IMR-90 (cell line): ENCODE measurements around the gene RPS6KA5. TPM values are rescaled to one million over a fixed set of nuclear protein-coding genes. Genes with fewer than 3 reads are reported as not detected.

Experiments used
- ATAC-seq: fragments of 200-7000 bp; cut with Tn5 transposase; 2 replicates; pipeline ENCODE4 v1.9.1; 2020; ENCODE audit warnings: low read depth, mild to moderate bottlenecking, moderate library complexity
- BruUV-seq: library from RNA; stranded (reverse); fragments of 400-500 nt; replicated peaks from 2 replicates; lab custom pipeline; 2021; lab: Mats Ljungman, UMichigan
- CTCF ChIA-PET: fragments of 300-600 bp; formaldehyde crosslinking; extraction: SDS; loops from one replicate; lab custom pipeline; 2021; ENCODE audit warnings: antibody characterized with exemption; lab: Yijun Ruan, JAX
- POLR2A ChIA-PET: fragments of 300-600 bp; sonication (Branson Sonifier 250); formaldehyde crosslinking; loops from one replicate; lab custom pipeline; 2022; ENCODE audit warnings: antibody characterized with exemption; ENCODE audit not compliant: unreplicated experiment; lab: Charles Lee
- DNase-seq: peaks from one replicate; pipeline ENCODE4 v3.0.0; 2013
- H2AFZ ChIP-seq: replicated peaks from 2 replicates; pipeline ENCODE3; 2013; ENCODE audit warnings: low read length, mild to moderate bottlenecking; ENCODE audit not compliant: poor library complexity
- H2AK5ac ChIP-seq: 2 replicates; pipeline ENCODE4 v1.6.1; 2013; ENCODE audit warnings: low read depth, low read length, inconsistent platforms
- H2AK9ac ChIP-seq: replicated peaks from 2 replicates; pipeline ENCODE3; 2013; ENCODE audit warnings: mild to moderate bottlenecking, low read depth, low read length, moderate library complexity; ENCODE audit not compliant: poor library complexity
- H2BK120ac ChIP-seq: 2 replicates; pipeline ENCODE4 v1.6.1; 2013; ENCODE audit warnings: low read depth, low read length, inconsistent platforms
- H2BK15ac ChIP-seq: 3 replicates; pipeline ENCODE4 v1.6.1; 2013; ENCODE audit warnings: low read depth, low read length, inconsistent platforms
- H2BK20ac ChIP-seq: 2 replicates; pipeline ENCODE4 v1.6.1; 2013; ENCODE audit warnings: low read depth, mild to moderate bottlenecking, inconsistent platforms, low read length, moderate library complexity
- H2BK5ac ChIP-seq: 2 replicates; pipeline ENCODE4 v1.6.1; 2013; ENCODE audit warnings: mild to moderate bottlenecking, low read depth, low read length, inconsistent platforms; ENCODE audit not compliant: poor library complexity, severe bottlenecking
- H3K14ac ChIP-seq: replicated peaks from 2 replicates; pipeline ENCODE4 v1.6.1; 2013; ENCODE audit warnings: low read depth, low read length, inconsistent platforms
- H3K18ac ChIP-seq: 2 replicates; pipeline ENCODE4 v1.6.1; 2013; ENCODE audit warnings: low read depth, low read length, control low read depth
- H3K23ac ChIP-seq: 2 replicates; pipeline ENCODE4 v1.6.1; 2013; ENCODE audit warnings: low read depth, low read length, inconsistent platforms
- H3K27ac ChIP-seq: 2 replicates; pipeline ENCODE4 v1.5.1; 2013; ENCODE audit warnings: mild to moderate bottlenecking, control low read depth, low read length; ENCODE audit not compliant: insufficient read depth
- H3K27me3 ChIP-seq: 2 replicates; pipeline ENCODE4 v1.6.1; 2013; ENCODE audit warnings: low read length; ENCODE audit not compliant: control insufficient read depth, insufficient read depth
- H3K36me3 ChIP-seq: 2 replicates; pipeline ENCODE4 v1.6.1; 2013; ENCODE audit warnings: low read length, mixed read lengths; ENCODE audit not compliant: control insufficient read depth, insufficient read depth
- H3K4ac ChIP-seq: 2 replicates; pipeline ENCODE4 v1.6.1; 2013; ENCODE audit warnings: low read depth, low read length, inconsistent platforms
- H3K4me1 ChIP-seq: 2 replicates; pipeline ENCODE4 v1.6.1; 2013; ENCODE audit warnings: low read length, mixed read lengths; ENCODE audit not compliant: control insufficient read depth, insufficient read depth
- H3K4me2 ChIP-seq: 2 replicates; pipeline ENCODE4 v1.6.1; 2013; ENCODE audit warnings: low read depth, mild to moderate bottlenecking, control low read depth, low read length, moderate library complexity
- H3K4me3 ChIP-seq: 2 replicates; pipeline ENCODE4 v1.5.1; 2013; ENCODE audit warnings: low read depth, mild to moderate bottlenecking, control low read depth, low read length, moderate library complexity; ENCODE audit not compliant: insufficient read depth
- H3K56ac ChIP-seq: 2 replicates; pipeline ENCODE4 v1.6.1; 2013; ENCODE audit warnings: low read length, inconsistent platforms; ENCODE audit not compliant: insufficient read depth; ENCODE audit errors: extremely low read depth
- H3K79me1 ChIP-seq, 2 experiments: 2 replicates each; pipeline ENCODE4 v1.6.1; 2013; ENCODE audit warnings: low read length in 2 of 2, inconsistent platforms in 1 of 2, low read depth in 1 of 2
- H3K9ac ChIP-seq: 2 replicates; pipeline ENCODE4 v1.6.1; 2013; ENCODE audit warnings: low read depth, low read length, control low read depth
- H3K9me1 ChIP-seq: 2 replicates; pipeline ENCODE4 v1.6.1; 2013; ENCODE audit warnings: low read length, inconsistent platforms; ENCODE audit not compliant: insufficient read depth
- H3K9me3 ChIP-seq: 2 replicates; pipeline ENCODE4 v1.6.1; 2013; ENCODE audit warnings: low read length; ENCODE audit not compliant: control insufficient read depth, insufficient read depth
- H4K20me1 ChIP-seq: 2 replicates; pipeline ENCODE4 v1.6.1; 2013; ENCODE audit warnings: low read length, inconsistent platforms; ENCODE audit not compliant: insufficient read depth
- H4K5ac ChIP-seq: 2 replicates; pipeline ENCODE4 v1.6.1; 2013; ENCODE audit warnings: mild to moderate bottlenecking, low read depth, low read length, control low read depth
- H4K8ac ChIP-seq, 2 experiments: 2 replicates each; pipeline ENCODE4 v1.6.1; 2013; ENCODE audit warnings: low read depth in 2 of 2, low read length in 2 of 2, control low read depth in 1 of 2, inconsistent platforms in 1 of 2
- H4K91ac ChIP-seq: 2 replicates; pipeline ENCODE4 v1.6.1; 2013; ENCODE audit warnings: low read depth, low read length, inconsistent platforms; ENCODE audit not compliant: insufficient read depth
- BHLHE40 ChIP-seq: fragments of 150-350 bp; IDR thresholded peaks from 2 replicates; pipeline ENCODE4 v1.6.1; 2016; ENCODE audit warnings: mild to moderate bottlenecking, low read depth, low read length
- CEBPB ChIP-seq: IDR thresholded peaks from 2 replicates; pipeline ENCODE4 v1.6.1; 2012; ENCODE audit warnings: low read depth, low read length, improper control_type of control experiment
- CTCF ChIP-seq: conservative IDR thresholded peaks from 2 replicates; pipeline ENCODE4 v1.5.1; 2012; ENCODE audit warnings: mild to moderate bottlenecking, low read depth, low read length, improper control_type of control experiment
- ELK1 ChIP-seq: fragments of 150-350 bp; IDR thresholded peaks from 2 replicates; pipeline ENCODE4 v1.6.1; 2016; ENCODE audit warnings: low read depth, mild to moderate bottlenecking, low read length, moderate library complexity, borderline replicate concordance
- MAFK ChIP-seq: IDR thresholded peaks from 2 replicates; pipeline ENCODE4 v1.6.1; 2012; ENCODE audit warnings: low read depth, low read length, improper control_type of control experiment
- MAZ ChIP-seq: IDR thresholded peaks from 2 replicates; pipeline ENCODE4 v1.6.1; 2012; ENCODE audit warnings: low read depth, mild to moderate bottlenecking, low read length, improper control_type of control experiment, moderate library complexity, borderline replicate concordance
- MXI1 ChIP-seq: IDR thresholded peaks from 2 replicates; pipeline ENCODE4 v1.6.1; 2012; ENCODE audit warnings: low read depth, mild to moderate bottlenecking, low read length, moderate library complexity, borderline replicate concordance
- NFE2L2 ChIP-seq: fragments of 150-350 bp; IDR thresholded peaks from 2 replicates; pipeline ENCODE4 v1.6.1; 2016; ENCODE audit warnings: low read depth, mild to moderate bottlenecking, low read length
- RAD21 ChIP-seq: IDR thresholded peaks from 2 replicates; pipeline ENCODE4 v1.6.1; 2012; ENCODE audit warnings: low read length, improper control_type of control experiment
- RCOR1 ChIP-seq: IDR thresholded peaks from 2 replicates; pipeline ENCODE4 v1.6.1; 2012; ENCODE audit warnings: mild to moderate bottlenecking, low read length, improper control_type of control experiment; ENCODE audit not compliant: insufficient replicate concordance
- SMC3 ChIP-seq: fragments of 150-350 bp; IDR thresholded peaks from 2 replicates; pipeline ENCODE4 v1.6.1; 2016; ENCODE audit warnings: low read depth, mild to moderate bottlenecking, antibody characterized with exemption, low read length, moderate library complexity
- USF2 ChIP-seq: fragments of 150-350 bp; IDR thresholded peaks from 2 replicates; pipeline ENCODE4 v1.6.1; 2017; ENCODE audit warnings: mild to moderate bottlenecking, antibody characterized with exemption, low read length, low read depth
- WGBS, 2 experiments: methylation state at CpG; one replicate each; pipeline versions ENCODE4 v1.1.5 to v1.1.7; 2013; ENCODE audit warnings: missing lambda C conversion rate in 2 of 2; ENCODE audit not compliant: insufficient read length in 1 of 2; ENCODE audit errors: extremely low coverage in 2 of 2; 5-methylcytosine and 5-hydroxymethylcytosine counted together
- dilution Hi-C: fragments of 300-500 bp; cut with HindIII; formaldehyde crosslinking; loops from one replicate; pipeline ENCODE4 v1.14.3; 2018; ENCODE audit warnings: low sequenced_read_pairs; ENCODE audit not compliant: unreplicated experiment
- in situ Hi-C: fragments of 300-500 bp; cut with MboI; formaldehyde crosslinking; loops from 3 replicates; pipeline ENCODE4 v1.14.3; 2019; ENCODE audit warnings: low sequenced_read_pairs, inconsistent platforms, mixed read lengths
- intact Hi-C: fragments of 100-400 bp; cut with micrococcal nuclease; formaldehyde crosslinking; loops from 2 replicates; pipeline ENCODE4 v1.10.0; 2022
- polyA plus RNA-seq, 3 experiments: library from polyadenylated mRNA; depleted of rRNA; stranded (reverse); fragments of >200 nt; gene quantifications; 2 replicates each; pipeline ENCODE4 v1.2.3, GENCODE V29; 2012; ENCODE audit warnings: low replicate concordance in 1 of 3
- total RNA-seq: library from RNA; depleted of rRNA; stranded (reverse); fragments of >200 nt; gene quantifications from 2 replicates; pipeline ENCODE4 v1.2.3, GENCODE V29; 2012

The RPS6KA5 gene
- total and polyA plus RNA-seq, 2 of the 4 experiments (the other 2 are of a cell fraction): 0.36 TPM

- Histone ChIP-seq H3K14ac (no peak overlapping the region), H2BK15ac (no peak overlapping the region), H3K4me1 (no peaks in the 10 kb centered on the region), H3K79me1 (no peaks in the 10 kb centered on the region), H3K9me1 (no peaks in the 10 kb centered on the region), H3K36me3 (no peaks in the 10 kb centered on the region), H3K9me3 (no peaks in the 10 kb centered on the region), H4K91ac (no peak overlapping the region), H2AK5ac (no peak overlapping the region), H3K27ac (no peak overlapping the region), H4K20me1 (no peaks in the 10 kb centered on the region), H2BK5ac (no peak overlapping the region), H3K4ac (no peak overlapping the region), H3K27me3 (no peaks in the 10 kb centered on the region), H3K4me3 (no peak overlapping the region), H3K56ac (no peak overlapping the region), H3K23ac (no peak overlapping the region), H3K9ac (no peak overlapping the region), H3K18ac (no peak overlapping the region), H3K4me2 (no peak overlapping the region), H2AK9ac (no peak overlapping the region), H2BK20ac (no peak overlapping the region), H2BK120ac (no peak overlapping the region), H4K8ac (no peak overlapping the region), H4K5ac (no peak overlapping the region), H2AFZ (no peak overlapping the region)
- TF ChIP-seq CTCF: no peak
- no peak for TF ChIP-seq RCOR1
- TF ChIP-seq USF2: no peak
- TF ChIP-seq MXI1: no peak
- TF ChIP-seq CEBPB: no peak
- TF ChIP-seq MAFK: no peak
- no peak for TF ChIP-seq MAZ
- no peak for TF ChIP-seq SMC3
- TF ChIP-seq RAD21: no peak
- TF ChIP-seq BHLHE40: no peak
- no peak for TF ChIP-seq ELK1
- no peak for TF ChIP-seq NFE2L2
- in situ Hi-C loops (no loop called here), dilution Hi-C loops (no loop called here), intact Hi-C loops (no loop called here)
- ChIA-PET CTCF (no interaction called here), POLR2A (no interaction called here)
- ATAC-seq (no peak), DNase-seq (no peak)
- no CpG with 5 or more reads among the region's 5 CpGs for WGBS, 2 experiments
- BruUV-seq: no TSS peak
These were observed 80.9 kb downstream of the RPS6KA5 start for GRCh38 chr14:90979515-90979914.
